GM12874 (cell line): Measurements from ENCODE around the gene KRTAP5-2.

ENCODE experiments used
- TF ChIP-seq, protein P1 (sequence below): IDR thresholded peaks from 2 replicates; pipeline ENCODE4 v1.5.1; 2011; ENCODE audit warnings: low read depth, mild to moderate bottlenecking, control low read depth, low read length, moderate library complexity; ENCODE audit not compliant: insufficient read depth

The KRTAP5-2 gene

DNA sequence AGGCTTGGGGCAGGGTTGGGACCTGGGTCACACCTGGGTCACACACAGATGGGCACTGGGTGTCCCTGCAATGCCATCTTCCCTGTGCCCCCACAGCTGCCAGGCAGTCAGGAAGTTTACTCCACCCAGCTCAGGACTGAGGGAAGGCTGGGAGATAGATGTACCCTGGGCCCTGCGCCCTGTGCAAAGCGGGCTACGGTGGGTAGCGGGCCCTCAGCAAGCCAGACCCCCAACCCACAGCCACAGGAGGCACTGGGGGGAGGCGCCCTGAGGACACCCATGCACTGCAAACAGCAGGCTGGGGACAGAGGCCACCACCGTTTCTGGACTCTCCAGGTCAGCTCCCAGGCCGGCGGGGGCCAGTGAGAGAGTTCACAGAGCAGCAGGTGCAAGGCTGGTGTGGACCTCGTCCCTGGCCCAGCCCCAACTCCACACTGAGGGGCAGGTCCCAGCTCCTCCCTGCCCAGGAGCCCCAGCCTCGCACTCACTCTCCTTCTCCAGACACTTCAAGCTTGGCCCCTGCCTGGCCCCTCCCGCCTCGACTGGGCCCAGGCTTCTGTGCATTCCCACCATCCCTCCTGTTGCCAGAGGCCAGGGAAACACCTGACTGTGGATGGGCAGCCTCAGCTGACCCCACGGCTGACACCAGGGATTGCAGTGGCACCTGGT, 30.9 kb downstream of the KRTAP5-2 start:
- TF ChIP-seq, protein P1, sequence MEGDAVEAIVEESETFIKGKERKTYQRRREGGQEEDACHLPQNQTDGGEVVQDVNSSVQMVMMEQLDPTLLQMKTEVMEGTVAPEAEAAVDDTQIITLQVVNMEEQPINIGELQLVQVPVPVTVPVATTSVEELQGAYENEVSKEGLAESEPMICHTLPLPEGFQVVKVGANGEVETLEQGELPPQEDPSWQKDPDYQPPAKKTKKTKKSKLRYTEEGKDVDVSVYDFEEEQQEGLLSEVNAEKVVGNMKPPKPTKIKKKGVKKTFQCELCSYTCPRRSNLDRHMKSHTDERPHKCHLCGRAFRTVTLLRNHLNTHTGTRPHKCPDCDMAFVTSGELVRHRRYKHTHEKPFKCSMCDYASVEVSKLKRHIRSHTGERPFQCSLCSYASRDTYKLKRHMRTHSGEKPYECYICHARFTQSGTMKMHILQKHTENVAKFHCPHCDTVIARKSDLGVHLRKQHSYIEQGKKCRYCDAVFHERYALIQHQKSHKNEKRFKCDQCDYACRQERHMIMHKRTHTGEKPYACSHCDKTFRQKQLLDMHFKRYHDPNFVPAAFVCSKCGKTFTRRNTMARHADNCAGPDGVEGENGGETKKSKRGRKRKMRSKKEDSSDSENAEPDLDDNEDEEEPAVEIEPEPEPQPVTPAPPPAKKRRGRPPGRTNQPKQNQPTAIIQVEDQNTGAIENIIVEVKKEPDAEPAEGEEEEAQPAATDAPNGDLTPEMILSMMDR: no peak

DNA sequence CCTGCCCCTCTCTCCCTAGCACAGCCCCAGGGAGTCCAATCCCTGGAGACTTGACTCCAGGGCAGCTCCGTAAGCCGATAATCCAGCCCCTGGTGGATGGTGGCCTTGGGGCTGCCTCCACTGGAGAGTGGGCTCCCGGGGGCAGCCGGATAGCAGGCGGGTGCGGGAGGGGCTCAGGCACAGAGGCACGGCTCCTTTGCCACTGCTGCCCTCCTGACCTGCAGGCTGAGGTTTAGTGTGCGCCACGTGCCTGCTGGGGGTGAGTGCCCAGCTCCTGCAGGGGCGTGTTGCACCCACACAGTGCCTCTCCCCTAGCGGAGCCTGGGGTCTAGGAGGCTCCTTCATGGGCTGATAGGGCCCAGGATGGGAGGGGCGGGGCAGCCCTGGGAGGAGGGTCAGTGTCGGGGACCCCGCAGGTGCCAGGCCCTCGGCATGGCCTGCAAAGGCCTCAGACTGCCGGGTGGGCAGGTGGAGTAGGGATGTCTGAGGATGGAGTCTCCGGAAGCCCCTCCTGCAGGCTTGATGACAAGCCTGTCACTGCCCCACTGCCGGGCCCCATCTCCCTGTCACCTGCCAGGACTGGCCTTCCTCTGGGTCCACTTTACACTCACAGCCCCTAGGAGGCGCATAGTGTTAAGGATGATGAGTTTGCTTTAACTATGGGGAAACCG, 31.6 kb downstream of the KRTAP5-2 start:
- TF ChIP-seq, protein P1: no peak

DNA sequence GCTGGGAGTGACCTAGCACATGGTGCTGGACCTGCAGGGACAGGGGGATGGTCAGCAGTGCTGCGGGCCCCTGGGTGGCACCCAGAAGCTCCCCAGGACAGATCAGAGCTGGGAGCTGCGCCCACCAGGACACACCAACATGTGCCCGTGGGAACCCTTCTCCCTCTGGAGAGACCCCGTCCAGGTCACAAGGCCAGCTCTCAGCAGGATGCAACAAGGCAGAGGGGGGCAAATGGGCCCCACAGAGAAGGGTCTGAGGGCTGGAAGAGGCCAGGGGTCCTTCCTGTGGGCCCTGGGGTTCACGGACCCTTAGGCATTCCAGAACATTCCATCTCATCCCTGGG, 32.2 kb downstream of the KRTAP5-2 start:
- TF ChIP-seq, protein P1: no peak

DNA sequence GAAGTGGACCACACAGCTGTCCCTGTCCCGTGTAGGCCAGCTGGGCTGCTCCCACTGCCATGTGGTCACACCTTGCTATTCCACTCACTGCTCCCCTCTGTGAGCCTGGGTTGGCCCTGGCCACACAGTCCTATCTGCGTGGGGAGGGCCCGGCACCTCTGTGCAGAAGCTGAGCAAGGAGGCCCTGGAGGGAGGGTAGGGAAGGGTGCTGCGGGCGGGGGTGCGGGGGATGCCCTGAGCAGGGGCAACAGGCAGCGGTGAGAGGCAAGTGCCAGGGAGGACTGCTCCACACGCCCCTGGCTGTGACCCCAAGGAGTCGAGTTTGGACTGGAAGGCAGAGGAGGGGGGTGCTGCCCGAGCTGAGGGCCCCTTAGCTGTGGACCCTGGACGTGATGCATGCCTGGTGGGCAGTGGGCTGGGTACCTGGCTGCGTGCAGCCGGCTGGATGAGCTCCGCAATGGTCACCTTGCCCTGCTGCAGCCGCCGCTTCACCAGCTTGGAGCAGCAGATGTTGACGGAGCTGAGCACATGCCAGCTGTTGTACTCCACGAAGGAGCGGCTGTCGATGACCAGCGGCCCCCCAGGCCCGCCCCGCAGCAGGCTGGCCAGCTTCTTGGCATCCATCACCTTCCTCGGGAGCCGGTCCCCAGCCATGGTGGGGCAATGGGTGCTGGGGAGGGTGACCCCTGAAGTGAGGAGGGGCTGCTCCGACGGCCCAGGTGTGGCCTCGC, 32.8 kb downstream of the KRTAP5-2 start:
- TF ChIP-seq, protein P1: no peak

DNA sequence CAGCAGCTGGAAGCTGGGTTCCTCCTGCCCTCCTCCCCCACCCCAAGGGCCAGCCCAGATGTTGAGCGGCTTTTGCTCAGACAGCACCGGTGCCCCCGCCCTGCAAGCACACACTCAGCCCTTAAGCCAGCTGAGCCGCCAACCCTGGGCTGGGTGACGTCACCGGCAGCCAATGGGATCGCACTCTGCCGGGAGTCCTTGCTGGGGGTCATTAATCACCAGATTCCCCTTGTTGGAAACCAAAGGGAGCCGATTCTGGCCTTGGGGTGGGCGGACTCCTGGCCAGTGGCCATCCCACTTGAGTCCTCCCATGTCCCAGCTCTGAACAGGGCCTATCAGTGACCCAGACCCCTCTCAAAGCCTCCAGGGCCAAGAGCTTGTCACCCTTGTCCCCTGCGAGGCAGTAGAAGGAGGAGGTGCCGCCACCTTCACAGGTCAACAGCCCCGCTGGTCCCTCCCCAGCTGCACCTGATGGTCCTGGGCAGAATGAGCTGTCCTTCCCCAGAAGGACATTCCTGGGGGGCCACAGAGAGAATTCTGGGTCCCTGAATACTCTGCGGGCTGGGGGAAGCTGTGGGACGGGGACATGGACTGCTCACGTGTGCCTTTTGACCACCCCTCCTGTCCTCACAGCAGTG, 33.4 kb downstream of the KRTAP5-2 start:
- TF ChIP-seq, protein P1: no peak

DNA sequence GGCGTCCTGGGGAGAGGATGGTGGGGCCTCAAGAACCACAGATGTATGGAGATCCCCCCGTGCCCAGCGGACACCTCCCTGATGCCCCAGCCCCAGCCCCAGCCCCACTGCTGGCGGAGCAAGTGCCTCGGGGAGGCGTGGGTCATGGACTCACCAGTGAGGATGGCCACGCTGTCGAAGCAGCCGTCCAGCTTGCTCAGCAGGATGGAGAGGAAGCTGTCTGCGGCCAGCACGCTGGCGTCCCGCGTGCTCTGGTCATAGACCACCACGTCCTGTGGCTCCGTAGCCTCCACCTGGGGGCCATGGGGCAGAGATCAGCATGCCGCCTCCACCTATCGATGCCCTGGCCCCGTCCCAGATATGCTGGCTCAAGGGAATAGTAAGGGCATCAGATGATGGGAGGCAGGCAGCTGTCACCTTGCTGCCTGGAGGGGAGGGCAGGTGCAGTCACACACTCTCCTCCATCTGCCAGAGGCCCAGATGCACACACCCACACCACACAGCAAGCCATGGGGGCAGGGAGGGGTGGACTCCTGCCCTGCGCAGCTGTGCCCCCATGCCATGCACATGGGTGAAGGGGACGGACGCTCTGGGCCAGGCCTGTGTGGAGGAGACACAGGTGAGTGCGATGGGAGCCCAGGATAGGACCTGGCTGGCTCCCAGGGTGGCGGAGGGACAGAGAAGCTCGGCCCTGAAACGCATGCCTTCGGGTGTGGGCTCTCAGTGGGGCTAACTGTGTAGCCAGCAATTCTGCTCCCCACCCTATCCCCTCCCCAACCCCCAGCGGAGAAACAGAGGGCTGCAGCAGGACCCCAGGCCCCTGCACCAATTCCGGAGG, 34.2 kb downstream of the KRTAP5-2 start:
- TF ChIP-seq, protein P1: no peak

DNA sequence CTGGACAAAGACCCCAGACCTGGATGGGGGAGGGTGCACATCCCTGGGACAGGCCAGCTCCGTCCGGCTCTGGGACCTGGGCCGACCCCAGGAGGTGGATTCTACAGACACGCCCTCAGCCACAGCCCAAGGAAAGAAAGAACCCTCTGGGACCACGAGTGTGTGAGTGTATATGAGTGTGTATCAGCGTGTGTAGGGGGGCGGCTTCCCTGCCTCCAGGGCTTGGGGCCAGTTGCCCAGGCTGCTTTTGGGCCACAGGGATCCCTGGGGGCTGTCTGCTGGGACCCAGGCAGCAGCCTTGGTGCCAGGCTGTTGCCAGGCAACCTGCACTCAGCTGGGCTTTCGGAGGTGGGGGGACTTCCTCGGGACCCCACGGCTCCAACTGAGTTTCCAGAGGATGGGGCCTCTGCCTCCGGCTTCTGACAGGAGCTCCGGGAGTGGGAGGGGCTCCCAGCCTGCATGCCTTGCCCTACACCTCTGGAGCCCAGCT, 34.9 kb downstream of the KRTAP5-2 start:
- TF ChIP-seq, protein P1: no peak
